WI38 (cell line): ENCODE results near the gene STRAP.
A peak's percentile ranks its signal among the peaks of the same experiment; 100 is the strongest.

Source experiments
- H3K4me3 ChIP-seq: 2 replicates; pipeline ENCODE4 v1.5.1; 2011; ENCODE audit warnings: low read depth, mild to moderate bottlenecking, control low read depth, low read length
- CTCF ChIP-seq: IDR thresholded peaks from 2 replicates; pipeline ENCODE4 v1.5.1; 2012; ENCODE audit warnings: low read depth, mild to moderate bottlenecking, control low read depth, low read length

The STRAP gene

GRCh38 chr12:15882118-15882971 lies at the start of gene STRAP:
TSS of gene STRAP (plus strand) at chr12:15882387. CDS start at chr12:15882708, 321 bp downstream.
- no peak for TF ChIP-seq CTCF
- H3K4me3 ChIP-seq = peak within 1 kb of the TSS; percentile 99

GRCh38 chr12:15834575-15834974 lies 47.6 kb upstream of the STRAP start:
- no peak for TF ChIP-seq CTCF
- H3K4me3 ChIP-seq = no peak overlapping the region

- no peak for TF ChIP-seq CTCF
- H3K4me3 ChIP-seq = no peak overlapping the region
These were observed 44.9 kb upstream of the STRAP start for GRCh38 chr12:15837141-15837790.

- H3K4me3 ChIP-seq = no peak overlapping the region
- no peak for TF ChIP-seq CTCF
These were observed 43.1 kb upstream of the STRAP start for GRCh38 chr12:15839041-15839440.

- no peak overlapping the region for H3K4me3 ChIP-seq
- TF ChIP-seq CTCF = no peak
These were observed 42.5 kb upstream of the STRAP start for GRCh38 chr12:15839682-15840081.

- no peak for TF ChIP-seq CTCF
- H3K4me3 ChIP-seq = no peak overlapping the region
These were observed 40.1 kb upstream of the STRAP start for GRCh38 chr12:15842108-15842507.

- no peak for TF ChIP-seq CTCF
- no peak overlapping the region for H3K4me3 ChIP-seq
These were observed 35.3 kb upstream of the STRAP start for GRCh38 chr12:15846887-15847286.
